C1 segment of cervical spinal cord (tissue), 14 donors: ENCODE results near the gene SBF1.
"Not testable (repeated sequence)": the region's sequence is repeated elsewhere in the genome, so short reads cannot be mapped to it uniquely, and the experiment has no call there.

ENCODE experiments used
- DNase-seq, 14 donors: peaks; one replicate each; lab custom pipeline; 2025; lab: John Stamatoyannopoulos, UW

SBF1 gene

GRCh38 chr22:50444663-50445062, 30.2 kb downstream of the SBF1 start:
- DNase-seq = no peak

- no peak for DNase-seq
Measured at GRCh38 chr22:50443801-50444625, 30.8 kb downstream of the SBF1 start.

GRCh38 chr22:50443197-50443596, 31.6 kb downstream of the SBF1 start:
- DNase-seq = no peak

GRCh38 chr22:50441428-50441993, 33.3 kb downstream of the SBF1 start:
- DNase-seq = no peak

GRCh38 chr22:50440544-50441249, 34.1 kb downstream of the SBF1 start:
- no peak for DNase-seq

- DNase-seq = no peak
Measured at GRCh38 chr22:50439871-50440331, 34.9 kb downstream of the SBF1 start.

- no peak for DNase-seq
Measured at GRCh38 chr22:50439314-50439870, 35.4 kb downstream of the SBF1 start.

GRCh38 chr22:50438305-50439275, 36.2 kb downstream of the SBF1 start:
- DNase-seq = no peak

GRCh38 chr22:50437511-50438304, 37.1 kb downstream of the SBF1 start:
- no peak for DNase-seq

GRCh38 chr22:50436841-50437341, 37.9 kb downstream of the SBF1 start:
- no peak for DNase-seq

GRCh38 chr22:50436015-50436830, 38.6 kb downstream of the SBF1 start:
- DNase-seq = no peak

GRCh38 chr22:50435291-50436014, 39.4 kb downstream of the SBF1 start:
- no peak for DNase-seq

GRCh38 chr22:50434849-50435248, 40.0 kb downstream of the SBF1 start:
- no peak for DNase-seq

GRCh38 chr22:50432877-50433510, 41.8 kb downstream of the SBF1 start:
- not testable (repeated sequence) for DNase-seq

- DNase-seq = no peak
Measured at GRCh38 chr22:50432131-50432876, 42.5 kb downstream of the SBF1 start.

- DNase-seq = no peak
Measured at GRCh38 chr22:50425179-50425916, 49.5 kb downstream of the SBF1 start.
